ENCODE data around the gene ADAM17.
"Not testable (repeated sequence)": the region's sequence is repeated elsewhere in the genome, so short reads cannot be mapped to it uniquely, and the experiment has no call there.

ADAM17 gene

GRCh38 chr2:9560628-9561027, 5.0 kb upstream of the ADAM17 start:
- no peak for DNase-seq

GRCh38 chr2:9558948-9559381, 3.3 kb upstream of the ADAM17 start:
- DNase-seq: no peak

- peak; percentile 74 for DNase-seq
Observed at GRCh38 chr2:9556121-9556743, 602 bp upstream of the ADAM17 start.

- DNase-seq: peak; percentile 84
Observed at GRCh38 chr2:9554921-9555296, 721 bp downstream of the ADAM17 start.

- no peak for DNase-seq
Observed at GRCh38 chr2:9552219-9553178, 3.1 kb downstream of the ADAM17 start.

DNA sequence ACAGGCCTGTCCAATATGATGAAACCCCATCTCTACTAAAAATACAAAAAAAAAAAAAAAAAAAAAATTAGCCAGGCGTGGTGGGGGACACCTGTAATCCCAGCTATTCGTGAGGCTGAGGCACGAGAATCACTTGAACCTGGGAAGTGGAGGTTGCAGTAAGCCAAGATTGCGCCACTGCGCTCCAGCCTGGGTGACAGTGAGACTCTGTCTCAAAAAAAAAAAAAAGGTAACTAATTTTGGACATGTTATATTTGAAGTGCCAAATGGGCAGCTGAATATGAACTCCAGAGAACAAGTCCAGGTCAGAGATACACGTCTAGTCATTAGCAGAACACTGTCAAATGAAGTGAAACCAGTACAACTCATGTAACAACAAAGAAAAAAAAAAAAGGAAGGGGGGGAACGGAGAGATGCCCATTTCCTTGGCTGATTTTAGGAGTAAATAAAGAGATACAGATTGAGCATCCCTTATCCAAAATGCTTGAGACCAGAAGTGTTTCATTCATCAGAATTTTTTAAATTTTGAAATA, 4.7 kb downstream of the ADAM17 start:
- DNase-seq: not testable (repeated sequence)

DNA sequence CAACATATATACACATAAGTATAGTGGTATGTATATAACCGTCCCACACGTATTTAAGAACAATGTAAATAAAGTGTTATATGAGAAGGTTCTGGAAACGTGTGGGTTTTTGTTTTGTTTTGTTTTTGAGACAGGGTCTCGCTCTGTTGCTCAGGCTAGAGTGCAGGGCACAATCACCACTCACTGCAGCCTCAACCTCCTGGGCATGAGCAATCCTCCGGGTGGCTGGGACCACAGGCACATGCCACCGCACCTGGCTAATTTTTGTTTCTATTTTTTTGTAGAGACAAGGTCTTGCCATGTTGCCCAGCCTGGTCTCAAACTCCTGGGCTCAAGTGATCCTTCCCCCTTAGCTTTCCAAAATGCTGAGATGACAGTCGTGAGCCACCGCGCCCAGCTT, 6.2 kb downstream of the ADAM17 start:
- DNase-seq: no peak

- DNase-seq: no peak
Observed at GRCh38 chr2:9548506-9548905, 7.1 kb downstream of the ADAM17 start.

DNA sequence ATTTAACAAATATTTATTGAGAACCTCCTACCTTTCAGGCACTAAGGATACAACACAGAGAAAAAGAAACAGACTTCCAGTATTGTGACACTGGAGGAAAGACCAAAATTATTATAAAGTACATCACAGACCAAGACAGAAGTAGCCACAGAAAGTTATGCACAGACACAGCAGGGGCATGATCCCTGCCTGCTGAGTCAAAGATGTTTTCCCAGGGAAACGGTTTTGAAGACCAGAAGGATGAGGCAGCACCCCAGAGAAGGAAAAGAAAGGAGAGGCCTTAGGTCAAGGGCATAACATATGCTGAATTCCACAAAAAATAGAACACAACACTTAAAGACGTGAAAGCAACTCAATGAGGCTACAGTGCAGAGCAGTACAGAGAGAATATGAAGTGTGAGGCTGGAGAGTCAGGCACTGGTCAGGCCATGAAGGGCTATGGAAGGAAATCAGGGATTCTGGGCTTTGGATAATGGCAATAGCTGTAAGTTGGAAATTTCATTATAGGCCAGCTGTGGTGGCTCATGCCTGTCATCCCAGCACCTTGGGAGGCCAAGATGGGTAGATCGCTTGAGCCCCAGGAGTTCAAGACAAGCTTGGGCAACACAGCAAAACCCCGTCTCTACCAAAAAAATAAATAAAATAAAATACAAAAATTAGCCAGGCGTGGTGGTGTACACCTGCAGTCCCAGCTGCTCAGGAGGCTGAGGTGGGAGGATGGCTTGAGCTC, 8.2 kb downstream of the ADAM17 start:
- no peak for DNase-seq

DNA sequence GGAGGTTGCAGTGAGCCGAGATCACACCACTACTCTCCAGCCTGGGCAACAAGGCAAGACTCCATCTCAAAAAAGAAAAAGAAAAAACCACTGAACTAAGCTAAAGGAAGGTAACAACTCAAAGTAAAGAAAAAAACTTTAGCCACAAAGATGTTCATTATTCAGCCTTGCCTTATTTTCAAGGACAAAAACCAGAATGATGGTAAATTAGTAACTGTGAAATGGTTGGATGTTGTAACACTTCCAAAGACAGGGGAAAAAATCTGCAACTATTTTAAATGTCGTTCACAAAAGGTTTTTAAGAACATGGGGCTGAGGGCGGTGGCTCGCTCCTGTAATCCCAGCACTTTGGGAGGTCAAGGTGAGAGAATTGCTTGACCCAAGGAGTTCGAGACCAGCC, 10.1 kb downstream of the ADAM17 start:
- no peak for DNase-seq

- DNase-seq: no peak
Observed at GRCh38 chr2:9543557-9543956, 12.1 kb downstream of the ADAM17 start.

- DNase-seq: no peak
Observed at GRCh38 chr2:9539531-9539930, 16.1 kb downstream of the ADAM17 start.

DNA sequence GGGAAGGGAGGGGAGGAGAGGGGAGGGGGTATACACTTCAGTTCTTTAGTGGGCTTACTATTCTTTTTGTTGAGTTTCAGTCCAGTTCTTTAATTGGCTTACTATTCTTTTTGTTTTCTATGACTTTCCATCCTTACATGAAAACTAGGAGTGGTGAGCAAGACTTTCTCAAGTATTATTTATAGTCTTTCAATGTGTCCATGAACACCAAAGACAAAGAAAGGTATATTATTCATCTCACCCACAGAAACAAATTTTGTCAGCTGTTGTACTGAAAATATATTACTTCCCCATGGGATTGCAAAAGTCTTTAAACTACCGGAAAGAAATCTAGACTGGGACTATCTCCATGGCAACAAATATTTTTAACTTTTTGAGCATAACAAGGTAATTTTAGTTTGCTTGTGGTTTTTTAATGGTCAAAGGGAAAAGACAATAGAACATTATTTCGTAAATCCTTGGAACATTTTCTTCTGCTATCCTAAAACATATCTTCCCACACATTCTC, 17.6 kb downstream of the ADAM17 start:
- no peak for DNase-seq

DNA sequence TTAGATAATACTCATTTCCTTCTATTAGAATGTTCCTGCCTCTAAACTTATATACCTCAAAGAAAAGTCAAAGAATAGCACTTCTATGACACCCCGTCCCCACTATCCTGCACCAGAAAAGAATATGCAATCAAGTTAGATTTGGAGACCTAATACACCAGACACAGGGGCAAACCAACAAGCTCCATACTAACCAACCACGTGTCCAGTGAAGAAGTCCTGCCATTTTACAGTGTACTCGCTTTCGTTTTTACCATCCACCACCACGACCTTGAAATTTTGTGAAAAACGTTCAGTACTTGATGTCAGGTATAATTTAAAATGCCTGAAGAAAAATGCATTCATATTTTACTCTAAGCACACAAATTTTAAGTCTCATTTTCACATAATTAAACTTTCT, 19.1 kb downstream of the ADAM17 start:
- no peak for DNase-seq

- no peak for DNase-seq
Observed at GRCh38 chr2:9535177-9535576, 20.5 kb downstream of the ADAM17 start.

DNA sequence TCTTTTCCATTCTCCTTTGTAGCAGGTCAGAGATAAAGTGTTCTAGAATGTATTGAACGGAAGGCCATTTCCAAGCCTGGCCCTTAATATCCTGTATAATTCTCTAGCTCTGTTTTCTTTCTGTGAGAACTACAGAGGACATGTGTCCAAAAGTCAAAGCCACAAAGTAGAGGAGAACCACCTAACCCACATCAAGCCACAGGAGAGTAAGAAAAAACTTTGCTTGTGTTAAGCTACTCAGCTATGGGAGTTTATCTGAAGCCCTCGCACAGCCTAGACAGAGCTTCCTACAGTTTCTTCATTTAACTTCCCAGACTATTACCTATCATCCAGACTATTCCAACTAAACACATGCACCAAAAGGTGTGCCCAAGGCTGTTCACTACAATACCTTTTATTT, 22.0 kb downstream of the ADAM17 start:
- no peak for DNase-seq

- DNase-seq: no peak
Observed at GRCh38 chr2:9532421-9532820, 23.2 kb downstream of the ADAM17 start.

GRCh38 chr2:9527995-9528787, 27.4 kb downstream of the ADAM17 start:
- DNase-seq: no peak

DNA sequence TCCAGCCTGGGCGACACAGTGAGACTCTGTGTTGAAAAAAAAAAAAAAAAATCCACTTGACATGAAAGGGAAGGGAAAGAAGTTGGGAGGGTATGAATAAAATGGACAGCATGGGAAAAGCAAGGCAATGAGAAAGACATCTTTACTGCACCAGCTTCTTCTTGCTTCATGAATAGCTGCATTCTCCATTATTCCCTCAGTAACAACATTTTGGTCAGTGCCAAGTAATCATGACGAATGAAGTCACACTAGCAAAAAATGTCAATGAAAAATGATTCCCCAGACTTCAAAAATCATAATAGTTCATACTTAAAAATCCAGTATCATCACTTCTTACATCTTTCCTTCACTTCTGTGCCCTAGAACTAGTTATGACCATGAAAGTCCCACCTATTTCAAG, 30.4 kb downstream of the ADAM17 start:
- no peak for DNase-seq

- no peak for DNase-seq
Observed at GRCh38 chr2:9524291-9524690, 31.3 kb downstream of the ADAM17 start.

- DNase-seq: no peak
Observed at GRCh38 chr2:9519250-9519649, 36.4 kb downstream of the ADAM17 start.

GRCh38 chr2:9518780-9519179, 36.9 kb downstream of the ADAM17 start:
- no peak for DNase-seq

All from eye (tissue), 1 donor.